HG02885 (cell line): ENCODE measurements around the gene GRAP.

Source experiments
- ATAC-seq: cut with Tn5 transposase; IDR thresholded peaks from one replicate; pipeline ENCODE4 v1.9.1; 2021; ENCODE audit warnings: mild to moderate bottlenecking; ENCODE audit not compliant: unreplicated experiment, poor library complexity

The GRAP gene

GRCh38 chr17:18987862-18988545 is 58.8 kb downstream of the GRAP start:
- no peak for ATAC-seq

DNA sequence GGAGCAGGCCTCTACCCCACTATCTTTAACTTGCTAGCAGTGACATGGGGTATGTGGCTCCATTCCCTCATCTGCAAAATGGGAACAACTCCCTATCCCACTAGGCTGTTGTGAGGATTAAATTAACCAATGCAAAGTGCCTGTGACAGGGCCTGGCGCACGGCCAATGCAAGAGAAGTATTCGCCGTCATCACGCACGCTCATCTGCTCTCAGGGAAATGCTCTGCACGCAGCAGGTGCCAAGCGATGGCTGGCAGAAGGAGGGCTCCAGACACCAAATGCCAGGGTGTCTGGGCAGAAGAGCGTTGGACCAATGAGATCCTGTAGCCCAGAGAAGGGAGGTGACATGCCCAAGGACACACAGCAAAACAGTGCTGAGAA is 59.5 kb downstream of the GRAP start:
- no peak for ATAC-seq

- ATAC-seq = no peak
Observed at GRCh38 chr17:18986541-18987229, 60.1 kb downstream of the GRAP start.

- ATAC-seq = no peak
Observed at GRCh38 chr17:18985475-18985874, 61.3 kb downstream of the GRAP start.

DNA sequence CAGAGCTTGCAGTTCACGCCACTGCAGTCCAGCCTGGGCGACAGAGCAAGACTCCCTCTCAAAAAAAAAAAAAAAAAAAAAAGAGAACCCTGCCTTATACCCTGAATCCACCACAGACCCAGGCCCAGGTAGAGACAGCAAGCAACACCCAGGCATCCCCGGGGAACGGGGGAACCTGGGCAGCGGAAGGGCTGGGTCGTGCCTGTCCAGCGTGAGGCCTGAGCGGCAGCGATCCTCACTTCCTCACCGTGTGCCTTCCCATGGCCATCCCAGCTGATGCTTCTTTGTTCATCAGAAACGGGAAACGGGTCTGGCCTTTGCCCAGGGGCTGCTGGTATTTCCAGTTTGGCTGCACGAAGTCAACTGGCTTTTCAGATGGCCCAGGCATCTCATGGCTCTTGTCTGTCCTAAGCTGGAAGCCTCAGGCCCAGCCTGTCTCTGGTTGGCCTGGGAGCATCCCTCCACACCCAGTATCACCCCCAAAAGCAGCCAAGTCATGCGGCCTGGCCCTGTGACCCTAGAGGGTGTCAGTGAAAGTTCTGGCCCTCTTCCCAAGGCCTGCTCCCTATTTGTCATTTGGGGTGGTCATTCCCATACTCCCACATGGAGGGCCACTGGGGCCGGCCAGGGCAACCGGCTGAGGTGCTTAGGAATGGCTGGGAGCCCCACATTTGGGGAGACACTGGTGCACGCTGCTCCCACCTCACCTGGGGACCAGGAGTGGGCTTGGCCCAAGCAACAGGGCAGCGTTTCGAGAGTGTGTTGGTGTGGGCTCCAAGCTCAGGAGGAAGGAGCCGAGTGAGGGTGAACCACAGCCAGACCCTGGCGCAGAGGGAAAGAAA is 62.3 kb downstream of the GRAP start:
- ATAC-seq = no peak

DNA sequence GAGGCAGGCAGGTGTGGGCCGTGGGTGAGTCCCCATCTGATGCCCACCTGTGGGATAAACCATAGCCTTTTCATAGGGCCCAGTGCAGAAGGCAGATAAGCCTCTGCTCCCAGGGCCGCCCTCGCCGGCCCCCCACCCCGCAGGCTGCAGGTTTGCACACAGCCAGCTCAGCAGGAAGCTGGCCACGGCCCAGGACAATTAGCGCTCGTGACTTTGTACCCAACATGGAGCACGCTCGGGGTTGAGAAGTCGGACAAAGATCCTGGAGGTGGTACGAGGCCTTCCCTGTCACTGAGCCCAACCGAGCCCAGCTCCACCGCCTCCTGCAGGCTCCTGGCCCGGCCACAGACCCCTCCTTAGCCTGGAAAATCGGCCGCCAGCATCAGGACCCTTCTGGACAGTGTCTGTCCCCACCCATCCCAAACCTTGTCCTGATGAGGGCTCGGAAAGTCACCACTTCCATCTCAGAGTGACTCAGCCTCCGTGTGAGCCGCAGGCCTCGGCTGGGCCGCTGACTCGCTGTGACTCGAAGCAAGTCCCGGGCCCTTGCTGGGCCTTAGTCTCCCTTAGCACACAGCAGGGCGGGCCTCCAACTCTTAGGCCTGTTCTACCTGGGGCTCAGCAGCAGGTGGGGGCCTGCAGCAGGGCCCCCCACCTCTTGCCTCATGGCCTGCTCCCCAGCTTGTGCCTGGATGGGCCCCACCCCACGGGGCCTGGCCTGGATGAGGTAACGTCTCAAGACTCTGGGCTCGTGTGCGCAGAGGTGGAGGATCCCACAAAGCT is 64.9 kb downstream of the GRAP start:
- no peak for ATAC-seq

DNA sequence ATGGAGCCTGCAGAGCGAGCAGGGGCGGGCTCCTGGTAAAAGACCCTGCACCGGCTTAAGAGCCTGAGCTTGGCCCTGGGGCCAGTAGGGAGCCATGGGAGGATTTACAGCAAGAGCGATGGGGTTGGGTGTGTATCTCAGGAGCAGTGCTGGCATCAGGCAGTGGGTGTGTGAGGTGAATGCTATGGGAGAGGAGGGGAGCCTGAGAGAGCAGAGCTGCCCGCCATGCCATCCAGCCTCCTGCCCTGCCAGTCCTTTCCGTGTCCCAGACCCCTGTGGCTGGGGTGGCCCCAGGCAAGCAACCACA is 65.5 kb downstream of the GRAP start:
- ATAC-seq = no peak

- ATAC-seq = no peak
Observed at GRCh38 chr17:18980682-18981334, 65.9 kb downstream of the GRAP start.

GRCh38 chr17:18978655-18979054 is 68.1 kb downstream of the GRAP start:
- no peak for ATAC-seq

DNA sequence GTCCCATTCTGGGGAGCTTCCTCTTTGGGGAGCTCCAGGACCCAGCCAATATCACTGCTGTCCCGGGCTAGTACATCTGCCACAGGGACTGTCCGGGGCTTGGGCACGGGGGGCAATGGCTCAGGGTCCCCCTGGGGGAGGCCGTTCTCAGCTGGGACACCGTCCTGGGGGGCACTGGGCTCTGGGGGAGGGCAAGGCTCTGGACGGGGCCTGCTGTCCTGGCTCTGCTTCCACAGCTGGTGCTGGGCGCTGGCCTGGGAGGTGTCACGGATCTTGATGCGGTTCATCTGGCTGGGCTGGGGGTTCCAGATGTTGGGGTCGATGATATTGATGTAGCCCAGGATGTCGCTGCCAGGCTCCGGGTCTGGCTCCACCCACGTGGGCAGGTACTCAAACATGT is 68.7 kb downstream of the GRAP start:
- ATAC-seq = no peak

DNA sequence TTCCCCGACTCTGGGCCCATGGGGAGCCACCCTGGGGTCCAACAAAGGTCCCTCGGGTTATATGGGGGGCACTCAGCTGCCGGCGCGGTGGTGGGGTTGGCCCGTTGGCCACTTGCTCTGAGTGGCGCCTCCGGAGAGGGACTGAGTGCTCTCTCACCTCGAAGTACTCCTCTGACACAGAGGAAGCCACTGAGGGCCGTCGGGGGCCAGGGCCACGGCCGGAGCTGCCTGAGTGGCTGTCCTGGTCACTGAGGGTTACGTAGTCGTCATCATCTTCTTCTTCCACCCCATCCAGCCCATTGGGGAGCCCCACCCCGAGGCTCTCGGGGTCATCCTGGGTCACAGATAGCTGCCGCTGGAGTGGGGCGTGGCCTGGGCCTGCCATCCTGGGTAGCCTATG is 69.1 kb downstream of the GRAP start:
- no peak for ATAC-seq

DNA sequence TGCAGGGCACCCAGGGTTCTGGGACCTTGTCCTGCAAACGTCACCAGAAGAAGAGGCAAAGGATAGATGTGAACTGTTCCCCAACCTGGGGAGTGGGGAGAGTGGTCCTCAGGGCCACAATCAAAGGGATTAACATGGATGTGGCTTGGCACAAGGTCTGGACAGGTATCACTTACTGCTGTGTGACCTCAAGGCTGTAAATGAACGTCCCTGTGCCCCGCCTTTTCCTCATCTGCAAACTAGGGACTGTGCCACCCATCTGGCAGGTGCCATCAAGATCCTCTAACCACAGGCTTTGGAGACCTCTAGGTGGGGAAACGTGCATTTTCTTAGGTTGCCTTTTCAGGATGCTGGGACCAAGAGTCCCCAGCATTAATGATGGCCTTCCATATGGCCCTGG is 69.7 kb downstream of the GRAP start:
- ATAC-seq = no peak

DNA sequence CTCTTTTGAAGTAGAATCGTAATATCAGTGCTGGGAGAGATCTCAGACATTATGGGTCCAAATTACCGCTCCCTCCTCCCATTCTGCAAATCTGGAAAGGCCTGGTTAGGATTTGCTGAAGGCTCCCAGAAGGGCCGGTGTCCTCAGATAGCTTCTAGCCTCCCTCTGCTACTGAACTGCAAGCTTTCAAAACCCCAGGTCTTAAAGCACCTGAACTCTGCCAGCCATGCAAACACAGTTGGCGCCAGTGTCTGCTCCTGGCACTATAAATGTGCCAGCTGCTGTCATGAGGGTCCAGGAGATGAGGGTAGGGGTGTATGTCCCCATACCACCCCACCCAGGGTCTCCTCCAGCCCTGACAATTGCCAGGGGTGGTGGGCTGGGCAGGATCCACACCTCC is 70.6 kb downstream of the GRAP start:
- ATAC-seq = no peak

GRCh38 chr17:18975597-18975996 is 71.2 kb downstream of the GRAP start:
- ATAC-seq = no peak

DNA sequence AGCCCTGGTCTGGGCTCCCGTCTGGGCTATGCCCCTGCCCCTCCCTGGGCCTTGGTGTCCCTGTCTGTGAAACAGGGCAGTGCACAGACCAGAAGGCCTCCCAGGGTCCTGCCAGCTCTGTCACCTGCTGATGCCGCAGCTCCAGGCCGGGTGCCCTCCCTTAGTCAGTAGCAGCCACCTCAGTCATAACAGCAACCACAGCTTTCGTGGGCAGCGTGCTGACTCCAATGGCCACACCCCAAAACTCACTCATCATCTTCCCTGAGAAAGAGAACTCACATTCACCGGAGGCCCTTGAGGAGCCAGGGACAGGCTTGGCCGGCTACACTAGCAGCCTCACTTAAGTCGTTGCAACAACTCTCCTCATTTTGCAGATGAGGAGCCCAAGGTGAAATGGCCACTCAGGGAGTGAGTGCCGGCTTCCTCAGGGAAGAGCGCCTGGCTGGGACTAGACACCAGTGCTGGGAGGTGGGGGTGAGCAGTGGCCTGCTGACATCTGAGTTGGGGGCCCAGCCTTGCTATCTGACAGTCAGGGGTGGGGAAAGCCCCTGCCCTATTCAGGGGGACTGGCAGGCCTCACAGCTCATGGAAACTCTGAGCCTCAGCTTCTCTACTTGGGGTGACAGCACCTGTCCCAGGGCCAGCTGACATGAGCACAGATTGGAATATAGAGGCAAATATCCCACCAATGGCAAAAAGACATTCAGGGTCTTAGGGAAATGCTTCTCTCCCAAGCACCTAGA is 72.2 kb downstream of the GRAP start:
- no peak for ATAC-seq

GRCh38 chr17:18971801-18972200 is 75.0 kb downstream of the GRAP start:
- ATAC-seq = no peak
